Neural cell (in vitro differentiated cells): ENCODE measurements around the gene PLXNA2.

Experiments
- EP300 ChIP-seq: fragments of 450-650 bp; conservative IDR thresholded peaks from 2 replicates; pipeline ENCODE4 v1.6.1; 2014; ENCODE audit warnings: antibody characterized with exemption, mild to moderate bottlenecking, moderate library complexity; ENCODE audit not compliant: poor library complexity, severe bottlenecking
- EZH2 ChIP-seq: fragments of 200-600, 300-800 bp; shearing (Covaris generic), sonication (generic); IDR thresholded peaks from 2 replicates; pipeline ENCODE4 v1.6.1; 2014; ENCODE audit warnings: antibody characterized with exemption, low read length, borderline replicate concordance, mild to moderate bottlenecking; ENCODE audit not compliant: insufficient read depth, poor library complexity, severe bottlenecking
- POLR2AphosphoS5 ChIP-seq: IDR thresholded peaks from 2 replicates; pipeline ENCODE4 v1.6.1; 2012
- RAD21 ChIP-seq: fragments of 450-650 bp; conservative IDR thresholded peaks from 2 replicates; pipeline ENCODE4 v1.6.1; 2014; ENCODE audit warnings: antibody characterized with exemption, mild to moderate bottlenecking, moderate library complexity
- SMC3 ChIP-seq: fragments of 450-650 bp; conservative IDR thresholded peaks from 2 replicates; pipeline ENCODE4 v1.6.1; 2014; ENCODE audit warnings: antibody characterized with exemption, mild to moderate bottlenecking, moderate library complexity; ENCODE audit not compliant: poor library complexity
- TAF1 ChIP-seq: IDR thresholded peaks from 2 replicates; pipeline ENCODE4 v1.6.1; 2012; ENCODE audit warnings: low read depth
- TF ChIP-seq, protein P1 (sequence below): fragments of 450-650 bp; IDR thresholded peaks from 2 replicates; pipeline ENCODE4 v1.5.1; 2014; ENCODE audit warnings: antibody characterized with exemption, mild to moderate bottlenecking, moderate library complexity; ENCODE audit not compliant: poor library complexity, severe bottlenecking
- TF ChIP-seq, protein P2 (sequence below): IDR thresholded peaks from 2 replicates; pipeline ENCODE4 v1.6.1; 2012; ENCODE audit warnings: borderline replicate concordance

DNA sequence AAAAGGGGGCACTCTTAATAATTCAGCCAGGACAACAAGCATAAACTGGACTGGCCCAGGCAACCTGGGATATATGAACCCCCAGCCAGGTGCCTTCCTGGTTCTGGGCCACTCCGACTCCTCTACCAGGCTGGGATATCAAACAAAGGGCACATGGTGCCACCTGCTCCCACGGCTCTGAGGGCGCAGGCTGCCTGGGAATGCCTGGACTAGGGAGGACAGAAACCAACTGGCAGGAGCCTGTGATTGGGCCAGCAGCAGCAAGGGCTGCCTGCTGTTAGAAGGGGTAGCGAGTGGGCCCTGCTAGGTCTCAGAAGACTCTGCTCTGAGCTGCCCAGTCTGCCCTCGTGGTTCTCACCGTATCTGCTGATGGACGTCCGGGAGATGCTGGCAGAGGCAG is 210.0 kb downstream of the PLXNA2 start:
- TF ChIP-seq, protein P1, sequence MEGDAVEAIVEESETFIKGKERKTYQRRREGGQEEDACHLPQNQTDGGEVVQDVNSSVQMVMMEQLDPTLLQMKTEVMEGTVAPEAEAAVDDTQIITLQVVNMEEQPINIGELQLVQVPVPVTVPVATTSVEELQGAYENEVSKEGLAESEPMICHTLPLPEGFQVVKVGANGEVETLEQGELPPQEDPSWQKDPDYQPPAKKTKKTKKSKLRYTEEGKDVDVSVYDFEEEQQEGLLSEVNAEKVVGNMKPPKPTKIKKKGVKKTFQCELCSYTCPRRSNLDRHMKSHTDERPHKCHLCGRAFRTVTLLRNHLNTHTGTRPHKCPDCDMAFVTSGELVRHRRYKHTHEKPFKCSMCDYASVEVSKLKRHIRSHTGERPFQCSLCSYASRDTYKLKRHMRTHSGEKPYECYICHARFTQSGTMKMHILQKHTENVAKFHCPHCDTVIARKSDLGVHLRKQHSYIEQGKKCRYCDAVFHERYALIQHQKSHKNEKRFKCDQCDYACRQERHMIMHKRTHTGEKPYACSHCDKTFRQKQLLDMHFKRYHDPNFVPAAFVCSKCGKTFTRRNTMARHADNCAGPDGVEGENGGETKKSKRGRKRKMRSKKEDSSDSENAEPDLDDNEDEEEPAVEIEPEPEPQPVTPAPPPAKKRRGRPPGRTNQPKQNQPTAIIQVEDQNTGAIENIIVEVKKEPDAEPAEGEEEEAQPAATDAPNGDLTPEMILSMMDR, result no peak
- no peak for TF ChIP-seq EZH2
- TF ChIP-seq TAF1, result no peak
- TF ChIP-seq POLR2AphosphoS5, result no peak
- TF ChIP-seq EP300, result no peak
- TF ChIP-seq, protein P2, sequence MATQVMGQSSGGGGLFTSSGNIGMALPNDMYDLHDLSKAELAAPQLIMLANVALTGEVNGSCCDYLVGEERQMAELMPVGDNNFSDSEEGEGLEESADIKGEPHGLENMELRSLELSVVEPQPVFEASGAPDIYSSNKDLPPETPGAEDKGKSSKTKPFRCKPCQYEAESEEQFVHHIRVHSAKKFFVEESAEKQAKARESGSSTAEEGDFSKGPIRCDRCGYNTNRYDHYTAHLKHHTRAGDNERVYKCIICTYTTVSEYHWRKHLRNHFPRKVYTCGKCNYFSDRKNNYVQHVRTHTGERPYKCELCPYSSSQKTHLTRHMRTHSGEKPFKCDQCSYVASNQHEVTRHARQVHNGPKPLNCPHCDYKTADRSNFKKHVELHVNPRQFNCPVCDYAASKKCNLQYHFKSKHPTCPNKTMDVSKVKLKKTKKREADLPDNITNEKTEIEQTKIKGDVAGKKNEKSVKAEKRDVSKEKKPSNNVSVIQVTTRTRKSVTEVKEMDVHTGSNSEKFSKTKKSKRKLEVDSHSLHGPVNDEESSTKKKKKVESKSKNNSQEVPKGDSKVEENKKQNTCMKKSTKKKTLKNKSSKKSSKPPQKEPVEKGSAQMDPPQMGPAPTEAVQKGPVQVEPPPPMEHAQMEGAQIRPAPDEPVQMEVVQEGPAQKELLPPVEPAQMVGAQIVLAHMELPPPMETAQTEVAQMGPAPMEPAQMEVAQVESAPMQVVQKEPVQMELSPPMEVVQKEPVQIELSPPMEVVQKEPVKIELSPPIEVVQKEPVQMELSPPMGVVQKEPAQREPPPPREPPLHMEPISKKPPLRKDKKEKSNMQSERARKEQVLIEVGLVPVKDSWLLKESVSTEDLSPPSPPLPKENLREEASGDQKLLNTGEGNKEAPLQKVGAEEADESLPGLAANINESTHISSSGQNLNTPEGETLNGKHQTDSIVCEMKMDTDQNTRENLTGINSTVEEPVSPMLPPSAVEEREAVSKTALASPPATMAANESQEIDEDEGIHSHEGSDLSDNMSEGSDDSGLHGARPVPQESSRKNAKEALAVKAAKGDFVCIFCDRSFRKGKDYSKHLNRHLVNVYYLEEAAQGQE, result no peak
- no peak for TF ChIP-seq SMC3
- no peak for TF ChIP-seq RAD21
